Loucy (cell line): ENCODE data around the gene TMEM134.

ENCODE experiments used
- H2AFZ ChIP-seq: fragments of 200-600 bp; sonication (generic); 2 replicates; pipeline ENCODE4 v1.6.0; 2016; ENCODE audit warnings: antibody characterized with exemption, mild to moderate bottlenecking, low read length, moderate library complexity
- H3F3A ChIP-seq: fragments of 200-600 bp; 2 replicates; pipeline ENCODE4 v1.6.0; 2016; ENCODE audit warnings: antibody characterized with exemption, low read depth, mild to moderate bottlenecking
- H3K27me3 ChIP-seq: fragments of 200-600 bp; sonication (generic); 2 replicates; pipeline ENCODE4 v1.6.1; 2014; ENCODE audit warnings: low read length, mild to moderate bottlenecking; ENCODE audit not compliant: insufficient read depth, poor library complexity, severe bottlenecking
- H3K36me3 ChIP-seq: fragments of 200-600 bp; sonication (generic); 2 replicates; pipeline ENCODE4 v1.6.1; 2016; ENCODE audit warnings: low read length; ENCODE audit not compliant: insufficient read depth
- H3K4me1 ChIP-seq: fragments of 200-600 bp; sonication (generic); 2 replicates; pipeline ENCODE4 v1.5.1; 2014; ENCODE audit warnings: low read length, mild to moderate bottlenecking; ENCODE audit not compliant: insufficient read depth, poor library complexity, severe bottlenecking
- H3K4me2 ChIP-seq: fragments of 200-600 bp; sonication (generic); 2 replicates; pipeline ENCODE4 v1.6.0; 2014; ENCODE audit warnings: antibody characterized with exemption, low read length, low read depth, mild to moderate bottlenecking; ENCODE audit not compliant: poor library complexity, severe bottlenecking
- H3K4me3 ChIP-seq: fragments of 200-600 bp; sonication (generic); 2 replicates; pipeline ENCODE4 v1.5.1; 2014; ENCODE audit warnings: low read length, mild to moderate bottlenecking, mixed read lengths; ENCODE audit not compliant: poor library complexity, severe bottlenecking
- H3K79me2 ChIP-seq: fragments of 200-600 bp; sonication (generic); 2 replicates; pipeline ENCODE4 v1.6.1; 2014; ENCODE audit warnings: low read length; ENCODE audit not compliant: insufficient read depth
- H3K9ac ChIP-seq: fragments of 200-600 bp; sonication (generic); 2 replicates; pipeline ENCODE4 v1.6.0; 2014; ENCODE audit warnings: mild to moderate bottlenecking, low read depth, low read length, moderate library complexity; ENCODE audit not compliant: poor library complexity, severe bottlenecking
- H3K9me2 ChIP-seq: fragments of 200-600 bp; sonication (generic); replicated peaks from 2 replicates; pipeline ENCODE4 v1.6.1; 2016; ENCODE audit warnings: low read depth, low read length, mixed read lengths
- H3K9me3 ChIP-seq: fragments of 200-600 bp; sonication (generic); 2 replicates; pipeline ENCODE4 v1.6.1; 2014; ENCODE audit warnings: mild to moderate bottlenecking, antibody characterized with exemption, low read length, low read depth; ENCODE audit not compliant: insufficient read depth
- H4K20me1 ChIP-seq: fragments of 200-600 bp; sonication (generic); 2 replicates; pipeline ENCODE4 v1.6.0; 2014; ENCODE audit warnings: antibody characterized with exemption, low read length, mild to moderate bottlenecking; ENCODE audit not compliant: insufficient read depth, poor library complexity, severe bottlenecking
- EZH2phosphoT487 ChIP-seq: fragments of 200-600 bp; IDR thresholded peaks from 2 replicates; pipeline ENCODE4 v1.6.1; 2018; ENCODE audit warnings: antibody characterized with exemption, mild to moderate bottlenecking, moderate library complexity, borderline replicate concordance
- TF ChIP-seq, protein P1 (sequence below): fragments of 200-600 bp; sonication (generic); conservative IDR thresholded peaks from 2 replicates; pipeline ENCODE4 v1.5.1; 2014; ENCODE audit warnings: mild to moderate bottlenecking, antibody characterized with exemption, low read length

Gene TMEM134

DNA sequence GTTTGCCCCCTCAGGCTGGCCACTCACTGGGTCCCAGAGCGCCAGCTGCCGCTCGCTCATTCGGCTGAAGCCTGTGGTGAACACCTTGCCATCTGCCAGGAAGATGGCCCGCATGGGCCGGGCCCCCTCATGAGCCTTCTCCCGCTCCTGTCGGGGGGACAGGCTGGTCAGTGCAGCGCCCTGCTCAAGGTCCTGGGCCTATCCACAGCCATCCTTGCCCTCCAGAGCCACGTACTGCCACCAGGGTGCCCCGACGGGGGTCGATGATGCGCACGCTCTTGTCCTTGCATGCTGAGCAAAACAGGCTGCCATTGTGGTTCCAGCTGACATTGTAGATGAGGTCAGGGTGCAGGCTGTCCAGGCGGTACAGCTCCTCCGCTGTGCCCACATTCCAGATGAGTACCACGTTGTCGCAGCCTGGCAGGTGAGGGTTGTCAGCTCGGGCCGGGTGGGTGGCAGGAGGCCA, 27.9 kb downstream of the TMEM134 start:
- Histone ChIP-seq H3K4me2 (no peak overlapping the region), H3F3A (0 out of 2 replicates have a peak, but pooled peaks cover 2% of the 10 kb centered on the region), H4K20me1 (peaks cover 7% of the 10 kb centered on the region), H3K9me3 (no peaks in the 10 kb centered on the region), H3K4me1 (peaks cover 25% of the 10 kb centered on the region), H3K27me3 (no peaks in the 10 kb centered on the region), H3K36me3 (no peaks in the 10 kb centered on the region), H3K9me2 (no peaks in the 10 kb centered on the region), H2AFZ (no peak overlapping the region), H3K4me3 (no peak overlapping the region), H3K9ac (no peak overlapping the region), H3K79me2 (peaks cover 41% of the 10 kb centered on the region)
- TF ChIP-seq, protein P1, sequence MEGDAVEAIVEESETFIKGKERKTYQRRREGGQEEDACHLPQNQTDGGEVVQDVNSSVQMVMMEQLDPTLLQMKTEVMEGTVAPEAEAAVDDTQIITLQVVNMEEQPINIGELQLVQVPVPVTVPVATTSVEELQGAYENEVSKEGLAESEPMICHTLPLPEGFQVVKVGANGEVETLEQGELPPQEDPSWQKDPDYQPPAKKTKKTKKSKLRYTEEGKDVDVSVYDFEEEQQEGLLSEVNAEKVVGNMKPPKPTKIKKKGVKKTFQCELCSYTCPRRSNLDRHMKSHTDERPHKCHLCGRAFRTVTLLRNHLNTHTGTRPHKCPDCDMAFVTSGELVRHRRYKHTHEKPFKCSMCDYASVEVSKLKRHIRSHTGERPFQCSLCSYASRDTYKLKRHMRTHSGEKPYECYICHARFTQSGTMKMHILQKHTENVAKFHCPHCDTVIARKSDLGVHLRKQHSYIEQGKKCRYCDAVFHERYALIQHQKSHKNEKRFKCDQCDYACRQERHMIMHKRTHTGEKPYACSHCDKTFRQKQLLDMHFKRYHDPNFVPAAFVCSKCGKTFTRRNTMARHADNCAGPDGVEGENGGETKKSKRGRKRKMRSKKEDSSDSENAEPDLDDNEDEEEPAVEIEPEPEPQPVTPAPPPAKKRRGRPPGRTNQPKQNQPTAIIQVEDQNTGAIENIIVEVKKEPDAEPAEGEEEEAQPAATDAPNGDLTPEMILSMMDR: no peak
- no peak for TF ChIP-seq EZH2phosphoT487

DNA sequence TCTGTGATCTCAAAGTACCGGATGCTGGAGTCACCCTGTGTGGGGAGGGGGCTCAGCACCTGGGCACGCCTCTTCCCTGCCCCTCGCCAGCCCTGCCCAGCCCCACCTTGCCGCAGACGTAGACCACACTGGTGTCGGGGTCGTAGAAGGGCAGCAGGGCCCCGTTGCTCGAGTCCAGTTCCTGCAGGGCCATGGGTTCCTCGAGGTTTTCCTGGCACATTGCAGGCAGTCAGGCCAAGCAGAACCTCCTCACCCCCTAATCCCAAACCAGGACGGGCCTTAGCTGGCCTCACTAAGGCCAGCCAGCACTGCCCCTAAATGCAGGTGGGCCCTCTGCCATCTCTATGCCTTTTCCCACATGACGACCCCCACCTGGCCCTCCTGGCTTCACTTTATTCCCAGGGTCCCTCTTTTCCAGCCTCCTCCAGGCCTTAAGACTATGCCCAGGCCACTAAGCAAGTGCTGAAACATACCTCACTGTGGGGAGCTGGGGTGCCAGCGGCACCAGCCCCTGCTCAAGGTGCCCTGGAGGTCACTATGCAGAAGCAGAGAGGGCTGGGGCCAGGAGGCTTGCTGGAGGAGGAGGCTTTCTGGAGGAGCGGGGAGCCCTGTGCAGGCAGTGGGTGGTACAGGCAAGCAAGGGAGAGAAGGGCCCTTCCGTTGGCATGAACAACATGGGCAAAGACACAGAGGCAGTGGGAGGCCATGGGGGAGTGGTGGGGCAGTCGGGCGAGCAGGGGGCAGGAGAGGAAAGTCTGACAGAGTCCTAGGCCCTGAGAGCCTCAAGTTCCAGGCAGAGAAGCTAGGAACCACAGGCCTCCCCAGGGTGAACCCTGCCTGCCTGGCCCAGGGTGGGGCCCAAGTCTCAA, 28.6 kb downstream of the TMEM134 start:
- peaks cover 4% of the 10 kb centered on the region; the same call in 1 of the 2 replicates for H3K36me3 ChIP-seq

GRCh38 chr11:67439321-67440228, 29.5 kb downstream of the TMEM134 start:
- Histone ChIP-seq H3K27me3 (no peaks in the 10 kb centered on the region), H4K20me1 (peaks cover 23% of the 10 kb centered on the region), H3F3A (0 out of 2 replicates have a peak, but pooled peaks cover 2% of the 10 kb centered on the region), H3K9me3 (no peaks in the 10 kb centered on the region), H3K36me3 (peaks cover 13% of the 10 kb centered on the region; the same call in 1 of the 2 replicates), H3K4me3 (peak overlapping the region; percentile 100), H3K4me1 (peaks cover 40% of the 10 kb centered on the region), H3K9me2 (no peaks in the 10 kb centered on the region), H3K4me2 (peak overlapping the region; percentile 90), H2AFZ (no peak overlapping the region), H3K9ac (peak overlapping the region; percentile 100), H3K79me2 (peaks cover 57% of the 10 kb centered on the region)
- TF ChIP-seq, protein P1: peak; percentile 69
- no peak for TF ChIP-seq EZH2phosphoT487

More for the DNA sequence above, 28.6 kb downstream of the TMEM134 start:
- Histone ChIP-seq H3F3A (0 out of 2 replicates have a peak, but pooled peaks cover 2% of the 10 kb centered on the region), H3K4me2 (peak overlapping the region; percentile 90), H3K9ac (no peak overlapping the region), H3K27me3 (no peaks in the 10 kb centered on the region), H3K4me1 (peaks cover 31% of the 10 kb centered on the region), H3K4me3 (no peak overlapping the region), H4K20me1 (peaks cover 14% of the 10 kb centered on the region), H3K9me2 (no peaks in the 10 kb centered on the region), H2AFZ (no peak overlapping the region), H3K9me3 (no peaks in the 10 kb centered on the region), H3K79me2 (peaks cover 48% of the 10 kb centered on the region)
- TF ChIP-seq EZH2phosphoT487: no peak
- TF ChIP-seq, protein P1: no peak
